HG02588 (cell line): ENCODE results near the gene BICC1.

Experiments
- ATAC-seq: cut with Tn5 transposase; IDR thresholded peaks from one replicate; pipeline ENCODE4 v1.9.1; 2021; ENCODE audit warnings: mild to moderate bottlenecking, moderate library complexity; ENCODE audit not compliant: unreplicated experiment

BICC1 gene

DNA sequence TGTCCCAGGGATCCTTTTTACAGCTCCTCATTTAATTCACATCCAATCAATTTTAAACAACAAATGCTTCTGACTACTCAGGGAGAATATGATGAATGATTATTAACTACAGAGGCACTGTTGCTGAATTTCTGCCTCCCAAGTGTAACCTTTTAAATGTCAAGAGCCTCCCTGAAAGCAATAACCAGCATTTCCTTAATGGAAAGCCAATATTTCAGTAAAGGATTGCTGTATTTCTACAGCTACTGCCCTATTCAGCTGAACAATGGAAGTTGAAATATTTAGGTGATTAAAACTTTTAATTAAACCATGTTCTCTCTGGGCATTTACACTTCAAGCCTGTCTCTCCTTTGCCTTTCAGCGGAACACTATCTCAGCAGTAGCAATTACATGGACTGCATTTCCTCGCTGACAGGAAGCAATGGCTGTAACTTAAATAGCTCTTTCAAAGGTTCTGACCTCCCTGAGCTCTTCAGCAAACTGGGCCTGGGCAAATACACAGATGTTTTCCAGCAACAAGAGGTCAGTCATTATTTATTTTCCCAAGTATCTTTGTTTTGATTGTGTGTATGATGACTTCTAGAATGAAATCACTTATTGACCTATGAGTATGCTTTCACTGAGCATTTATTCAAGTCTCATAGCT is 304.7 kb downstream of the BICC1 start:
- no peak for ATAC-seq

DNA sequence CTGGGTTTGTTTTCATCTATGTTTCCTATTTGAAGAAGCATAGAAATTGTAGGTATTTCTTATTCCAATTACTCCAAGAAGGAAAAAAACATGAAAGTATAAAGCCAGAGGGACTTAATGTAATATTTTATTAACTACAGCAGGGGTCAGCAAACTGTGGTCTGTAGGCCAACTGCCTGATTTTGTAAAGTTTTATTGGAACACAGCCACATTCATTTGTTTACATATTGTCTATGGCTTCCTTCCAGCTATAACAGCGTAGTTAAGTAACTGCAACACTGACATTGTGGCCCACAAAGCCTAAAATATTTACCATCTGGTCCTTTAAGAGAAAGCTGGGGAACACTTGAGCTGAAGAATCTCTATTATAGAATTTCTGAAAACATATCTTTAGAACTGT is 306.2 kb downstream of the BICC1 start:
- no peak for ATAC-seq

DNA sequence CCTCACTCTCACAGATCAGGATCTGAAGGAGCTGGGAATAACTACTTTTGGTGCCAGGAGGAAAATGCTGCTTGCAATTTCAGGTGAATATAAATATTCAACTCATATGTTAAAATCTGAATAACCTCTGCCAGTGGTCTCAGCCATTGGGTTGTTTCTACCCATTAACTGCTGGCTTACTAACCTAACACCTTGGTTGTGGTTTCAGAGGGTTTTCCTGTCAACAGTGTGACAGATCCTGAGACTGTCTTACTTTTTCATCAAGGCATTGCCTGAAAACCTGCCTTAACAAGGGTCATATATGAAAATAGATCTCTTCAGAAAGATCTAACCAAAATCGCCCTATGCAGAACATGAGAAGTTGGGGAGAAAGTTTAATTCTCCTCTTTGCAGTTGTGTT is 307.7 kb downstream of the BICC1 start:
- no peak for ATAC-seq

DNA sequence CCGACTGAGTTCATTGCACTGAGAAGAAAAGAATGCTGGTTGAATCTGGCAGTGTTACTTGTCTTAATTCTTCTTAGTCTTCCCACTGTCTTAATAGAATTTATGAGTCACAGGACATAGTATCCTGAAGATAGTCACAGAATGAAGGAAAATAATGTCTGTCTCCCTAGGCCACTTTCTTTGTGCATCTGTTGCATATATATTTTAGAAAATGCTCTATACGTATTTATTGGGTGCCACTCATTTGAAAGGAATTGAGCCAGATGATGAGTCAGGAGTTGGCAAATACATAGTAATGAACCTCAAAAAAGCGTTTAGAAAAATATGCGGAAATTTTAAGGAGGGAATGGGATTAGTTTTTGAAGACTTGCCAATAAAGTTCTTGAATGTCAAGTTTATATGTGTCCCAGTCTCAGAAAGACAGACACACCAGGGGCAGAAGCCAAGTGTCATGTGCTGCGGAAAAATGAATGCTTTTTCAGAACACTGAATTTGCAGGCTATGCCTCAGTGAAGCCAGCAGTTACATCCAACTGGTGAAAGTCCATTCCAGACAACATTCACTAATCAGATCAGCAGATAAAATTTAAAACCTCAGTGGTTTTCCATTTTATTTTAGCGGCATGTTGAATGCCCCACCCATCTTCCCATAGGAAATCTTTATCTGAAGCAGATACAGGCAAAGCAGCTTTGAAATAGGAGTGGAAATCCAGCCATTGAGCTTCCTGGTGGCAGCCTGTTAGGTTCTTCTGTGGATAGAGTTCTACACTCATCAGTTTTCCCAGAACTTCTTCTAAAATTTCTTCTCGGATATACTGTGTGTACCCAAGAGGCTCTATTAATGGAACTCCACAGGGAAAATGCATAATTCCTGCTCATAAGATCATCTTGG is 308.4 kb downstream of the BICC1 start:
- ATAC-seq = no peak

DNA sequence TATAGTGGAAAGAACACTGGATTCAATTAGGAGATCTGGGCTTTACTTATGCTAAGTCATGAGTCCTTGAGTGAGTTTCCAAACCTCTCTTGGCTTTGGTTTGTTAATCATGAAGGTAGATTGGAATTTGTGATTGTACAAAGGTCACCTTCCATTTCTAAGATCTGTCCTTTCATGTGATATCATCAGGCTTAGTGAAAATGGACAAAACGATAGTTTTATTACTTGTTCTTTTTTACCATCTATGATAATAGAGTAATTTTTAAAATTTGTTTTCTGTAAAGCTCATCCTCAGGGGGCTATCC is 309.0 kb downstream of the BICC1 start:
- ATAC-seq = no peak

DNA sequence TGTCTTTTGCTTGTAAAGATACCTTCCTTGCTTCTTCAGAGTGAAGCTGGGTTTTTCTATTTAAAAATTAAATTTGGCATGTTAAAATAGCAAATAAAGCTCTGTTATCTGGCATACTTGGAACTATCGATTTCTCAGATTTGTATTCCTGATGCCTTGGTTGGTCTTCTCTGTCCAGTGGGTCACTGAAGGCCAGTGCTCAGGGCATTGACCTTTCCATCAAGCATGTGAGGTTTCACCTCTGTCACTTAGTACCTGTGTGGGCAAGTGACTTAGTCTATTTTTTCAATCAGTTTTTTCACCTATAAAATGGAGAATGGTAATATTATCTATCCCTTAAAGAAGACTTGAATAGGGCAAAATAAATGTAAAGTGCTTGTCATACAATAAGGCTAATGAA is 311.3 kb downstream of the BICC1 start:
- no peak for ATAC-seq

DNA sequence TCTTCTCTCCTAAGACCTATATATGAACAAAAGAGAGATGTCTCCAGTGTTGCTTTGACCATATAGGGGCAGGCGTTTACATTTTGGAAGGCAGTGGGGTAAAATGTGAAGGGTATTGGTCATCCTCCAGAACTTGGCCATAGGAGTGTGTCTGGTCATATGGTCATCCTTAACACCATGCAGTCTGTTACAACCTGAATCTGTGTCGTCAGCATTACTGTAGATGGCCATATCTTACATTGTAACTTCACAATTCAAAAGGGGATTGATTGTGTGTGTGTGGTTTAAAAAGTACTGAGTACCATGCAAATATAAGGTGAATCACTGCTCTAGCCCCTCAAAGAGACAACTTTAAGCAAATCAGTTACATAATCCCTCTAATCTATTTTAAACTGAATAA is 311.7 kb downstream of the BICC1 start:
- no peak for ATAC-seq

DNA sequence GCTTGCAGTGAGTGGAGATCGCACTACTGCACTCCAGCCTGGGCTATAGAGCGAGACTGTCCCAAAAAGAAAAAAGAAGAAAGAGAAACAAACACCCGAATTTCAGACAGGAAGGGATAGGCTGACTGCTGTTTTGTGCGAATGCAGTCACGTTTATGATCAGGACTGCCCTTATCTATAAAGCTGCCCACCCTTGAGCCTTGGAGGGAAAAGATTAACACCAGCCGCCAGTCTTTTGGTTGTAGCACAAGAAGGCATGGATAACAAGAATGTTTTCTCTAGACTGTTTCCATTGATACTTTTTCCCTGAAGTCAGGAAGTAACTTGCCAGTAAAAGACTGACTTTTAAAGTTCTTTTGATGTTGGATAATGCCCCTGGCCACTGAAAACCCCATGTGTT is 314.0 kb downstream of the BICC1 start:
- no peak for ATAC-seq

DNA sequence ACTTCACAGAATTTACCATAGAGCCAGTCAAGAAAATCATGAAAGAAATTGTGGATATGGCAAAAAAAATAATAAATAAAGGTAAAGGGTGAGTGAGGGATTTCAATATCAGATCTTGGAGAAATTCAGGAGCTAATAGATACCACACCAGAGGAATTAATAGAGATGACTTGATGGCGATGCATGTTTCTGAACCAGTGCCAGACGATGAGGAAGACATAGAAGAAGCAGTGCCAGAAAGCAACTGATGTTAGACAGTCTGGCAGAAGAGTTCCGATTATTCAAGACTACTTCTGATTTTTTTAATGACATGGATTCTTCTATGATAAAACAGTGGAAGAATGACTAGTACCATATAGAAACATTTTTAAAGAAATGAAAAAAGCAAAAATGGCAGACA is 314.7 kb downstream of the BICC1 start:
- no peak for ATAC-seq

DNA sequence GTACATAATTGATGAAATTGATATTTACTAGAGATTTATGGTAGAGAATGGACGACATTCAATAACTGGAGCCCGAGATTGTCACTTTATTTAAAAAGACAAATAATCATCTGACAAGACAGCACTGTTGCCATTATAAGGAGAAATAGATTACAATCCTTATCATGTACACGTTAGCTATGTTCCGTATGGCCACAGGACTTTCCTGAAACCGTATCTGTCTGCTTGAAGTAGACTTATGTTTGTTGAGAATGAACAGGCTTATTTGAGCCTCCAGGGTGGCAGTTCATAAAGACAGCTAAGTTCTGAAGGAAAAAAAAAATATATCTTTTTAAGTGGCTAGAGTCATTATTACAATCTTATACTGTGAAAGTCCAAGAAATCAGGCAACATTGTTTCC is 317.2 kb downstream of the BICC1 start:
- no peak for ATAC-seq

DNA sequence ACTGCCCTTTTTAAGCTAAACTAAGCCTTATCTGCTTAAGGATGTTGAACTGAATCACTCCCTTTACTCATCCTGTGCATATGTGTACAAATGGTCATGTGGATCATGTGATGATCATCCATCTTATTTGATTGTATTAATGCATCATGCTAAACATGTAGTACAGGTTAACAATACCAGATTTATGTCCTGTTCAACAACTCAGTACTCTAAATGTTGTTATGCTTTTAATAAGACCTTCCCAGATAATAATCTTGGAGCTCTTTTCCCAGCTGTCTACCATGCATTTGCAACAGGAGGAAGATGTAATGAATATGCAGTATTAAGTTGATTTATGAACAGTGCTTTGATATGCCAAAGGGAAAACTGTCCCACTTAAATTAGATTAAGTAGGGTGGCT is 318.0 kb downstream of the BICC1 start:
- ATAC-seq = no peak

DNA sequence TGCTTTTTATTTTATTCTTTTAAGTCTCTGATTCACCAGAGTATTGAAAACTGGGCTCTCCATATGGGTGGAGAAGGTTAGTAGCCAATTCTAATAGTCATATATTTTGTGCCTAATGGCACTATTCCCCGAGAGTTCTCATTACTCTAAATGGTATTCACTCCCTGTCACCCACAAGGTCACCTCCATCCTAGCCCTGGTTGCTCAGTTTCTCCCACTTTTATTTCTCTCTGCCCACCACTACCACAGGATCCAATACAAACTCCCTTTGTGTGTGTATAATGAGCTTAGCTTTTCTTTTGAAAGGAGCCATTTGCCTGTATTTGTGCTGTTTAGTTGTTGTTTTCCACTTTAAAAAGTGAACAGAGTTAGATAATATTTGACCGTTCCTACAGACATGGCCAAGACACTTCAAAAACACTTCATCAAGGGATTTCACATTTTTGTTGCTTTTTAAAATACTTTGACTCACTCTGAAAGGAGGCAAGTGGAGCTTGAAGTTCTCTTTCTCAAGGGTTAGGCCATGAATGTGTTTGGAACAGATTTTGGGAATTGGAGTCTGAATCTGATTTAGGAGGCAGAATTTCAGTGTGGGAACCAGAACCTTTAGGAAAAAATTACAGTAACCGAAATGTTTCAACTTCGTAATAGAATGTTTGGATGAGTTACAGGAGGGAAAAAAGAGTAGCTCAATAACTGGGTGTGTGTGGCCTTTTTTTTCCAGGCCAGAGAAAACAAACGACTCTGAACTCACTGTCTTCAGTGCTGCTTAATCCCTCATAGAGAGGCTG is 321.3 kb downstream of the BICC1 start:
- ATAC-seq = no peak

DNA sequence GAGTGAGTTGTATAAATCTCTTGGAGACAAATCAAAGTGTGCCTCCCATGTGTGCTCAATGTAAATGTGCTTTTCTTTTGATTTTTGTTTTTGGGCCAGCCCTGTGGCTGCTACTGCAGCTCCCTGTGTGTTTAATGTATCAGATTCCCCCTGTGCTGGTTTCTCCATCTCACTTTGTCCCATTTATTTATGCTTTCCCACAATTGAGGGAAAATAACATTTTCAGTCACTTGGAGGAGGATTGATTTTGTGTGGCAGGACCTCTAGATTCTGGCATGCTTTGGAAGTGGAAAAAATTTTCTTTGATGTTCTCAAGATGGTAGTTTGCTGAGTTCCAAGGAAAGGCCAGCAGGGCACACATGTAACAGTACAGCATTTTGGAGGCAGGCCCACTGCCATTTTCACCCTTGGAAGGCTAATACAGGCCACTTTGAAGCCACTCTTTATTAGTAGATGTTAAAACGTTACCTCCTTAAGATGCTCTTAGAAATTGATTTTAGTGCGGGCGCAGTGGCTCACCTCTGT is 323.6 kb downstream of the BICC1 start:
- ATAC-seq = no peak

DNA sequence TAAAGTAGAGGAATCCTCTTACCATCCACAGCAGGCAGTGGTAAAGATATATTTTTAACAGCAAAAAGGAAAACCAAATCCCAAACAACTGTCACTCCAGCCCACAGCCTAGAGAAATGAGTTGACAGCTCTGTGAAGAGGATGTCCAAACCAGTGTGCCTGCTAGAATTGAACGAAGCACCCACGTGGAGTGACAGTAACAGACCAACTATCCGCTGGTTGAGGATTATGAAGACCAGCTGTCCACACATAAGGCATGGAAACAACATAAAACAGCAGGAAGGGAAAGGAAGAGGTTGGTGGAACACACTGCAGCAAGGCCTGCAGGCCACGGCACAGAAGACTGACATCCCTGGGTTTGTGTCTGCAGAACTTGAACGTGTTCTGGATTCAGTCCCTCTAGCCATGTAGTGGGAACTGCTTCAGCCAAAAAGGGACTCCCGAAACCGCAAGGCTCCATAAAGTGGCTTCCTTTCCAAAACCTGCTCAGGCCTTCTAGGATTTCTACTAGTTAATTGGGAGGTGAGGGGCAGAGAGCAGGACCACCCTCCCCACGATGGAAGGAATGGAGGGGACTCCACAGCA is 324.4 kb downstream of the BICC1 start:
- no peak for ATAC-seq

DNA sequence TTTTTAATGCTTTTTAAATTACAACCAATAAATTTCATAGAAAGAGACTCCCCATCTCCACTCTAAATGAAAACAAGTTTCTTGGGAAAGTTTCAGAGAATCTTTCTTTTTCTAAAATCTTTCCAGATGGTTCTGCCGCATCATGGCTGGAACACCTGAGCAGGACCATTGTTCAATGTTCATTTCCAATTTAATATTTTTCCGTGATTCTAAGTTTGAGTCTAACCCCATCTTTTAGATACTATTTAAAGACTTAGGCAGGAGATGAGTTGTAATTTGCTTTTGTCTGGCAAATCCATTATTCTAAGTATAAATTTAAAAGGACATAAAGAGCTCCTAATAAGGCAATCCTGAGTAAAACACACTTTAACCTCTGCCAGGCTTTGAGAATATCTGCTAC is 325.2 kb downstream of the BICC1 start:
- ATAC-seq = no peak

DNA sequence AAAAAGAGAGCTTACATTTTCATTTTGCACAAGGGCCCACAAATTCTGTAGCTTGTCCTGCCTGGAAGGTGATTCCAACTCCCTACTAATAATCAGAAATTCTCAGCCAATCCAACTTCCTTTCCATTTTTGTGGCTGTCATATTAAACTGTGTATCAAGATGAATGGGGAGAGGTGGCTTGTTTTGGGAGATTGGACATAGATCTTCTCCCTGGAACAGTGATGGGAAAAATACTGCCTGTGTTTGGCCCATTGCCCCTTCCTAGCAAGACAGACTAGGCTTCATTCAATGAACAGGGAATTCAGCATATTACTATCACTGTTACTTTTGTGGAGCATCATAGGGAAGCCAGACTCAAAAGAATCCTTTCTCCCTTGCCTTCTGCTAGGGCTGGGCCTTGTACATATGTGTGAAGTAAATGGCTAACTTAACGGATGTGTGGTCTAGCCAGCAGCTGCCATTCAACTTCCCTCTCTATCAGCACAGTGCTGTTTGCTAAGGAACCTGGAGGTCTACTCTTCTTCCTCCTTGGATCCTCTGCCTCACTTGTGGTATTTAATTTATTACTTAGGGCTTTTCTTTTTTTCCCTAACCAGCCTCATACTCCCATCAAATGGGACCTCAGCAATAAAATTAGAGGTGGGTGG is 326.0 kb downstream of the BICC1 start:
- ATAC-seq = no peak

DNA sequence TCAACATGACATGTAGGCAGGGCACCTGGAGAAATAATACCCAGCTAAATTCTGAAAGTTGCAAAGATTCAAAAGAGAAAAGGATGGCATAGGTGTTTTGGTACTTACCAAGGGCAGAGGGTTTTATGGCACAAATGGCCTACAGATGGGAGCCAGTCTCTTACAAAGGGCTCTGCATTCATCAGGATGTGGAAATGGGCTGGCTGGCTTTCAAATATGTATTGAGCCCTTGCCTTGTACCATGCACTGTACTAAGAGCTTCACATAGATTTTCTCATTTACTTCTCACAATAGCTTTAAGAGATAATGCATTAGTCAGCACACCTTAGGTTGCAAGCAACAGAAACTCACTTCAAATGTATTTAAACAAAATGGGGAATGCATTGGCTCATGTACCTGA is 327.1 kb downstream of the BICC1 start:
- no peak for ATAC-seq

DNA sequence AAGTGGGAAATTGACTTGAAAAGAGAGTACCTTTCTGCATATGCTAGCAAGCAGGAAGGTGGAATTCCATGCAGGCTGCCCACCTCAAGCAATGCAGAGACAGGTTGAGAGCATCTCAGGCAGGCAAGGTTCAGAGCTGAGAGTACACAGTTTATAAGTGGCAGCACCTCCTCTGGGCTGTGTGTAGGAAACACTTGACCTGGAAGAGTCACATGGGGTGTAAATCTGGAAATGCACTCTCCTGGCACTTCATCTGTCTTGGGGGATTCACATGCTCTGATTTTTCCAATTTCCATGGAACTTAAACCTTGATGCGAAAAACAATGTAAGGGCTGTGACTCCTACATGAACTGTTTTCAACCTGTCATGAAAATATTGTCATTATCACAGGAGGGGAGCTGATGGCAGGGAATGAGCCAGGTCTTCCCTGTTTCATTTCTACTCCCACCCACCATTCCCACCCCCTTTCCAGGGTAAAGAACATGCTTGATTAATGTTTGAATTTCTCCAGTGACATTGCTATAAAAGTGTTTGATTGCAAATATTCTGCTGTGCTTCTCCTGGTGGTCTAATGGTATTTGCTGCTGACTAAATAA is 328.3 kb downstream of the BICC1 start:
- no peak for ATAC-seq

DNA sequence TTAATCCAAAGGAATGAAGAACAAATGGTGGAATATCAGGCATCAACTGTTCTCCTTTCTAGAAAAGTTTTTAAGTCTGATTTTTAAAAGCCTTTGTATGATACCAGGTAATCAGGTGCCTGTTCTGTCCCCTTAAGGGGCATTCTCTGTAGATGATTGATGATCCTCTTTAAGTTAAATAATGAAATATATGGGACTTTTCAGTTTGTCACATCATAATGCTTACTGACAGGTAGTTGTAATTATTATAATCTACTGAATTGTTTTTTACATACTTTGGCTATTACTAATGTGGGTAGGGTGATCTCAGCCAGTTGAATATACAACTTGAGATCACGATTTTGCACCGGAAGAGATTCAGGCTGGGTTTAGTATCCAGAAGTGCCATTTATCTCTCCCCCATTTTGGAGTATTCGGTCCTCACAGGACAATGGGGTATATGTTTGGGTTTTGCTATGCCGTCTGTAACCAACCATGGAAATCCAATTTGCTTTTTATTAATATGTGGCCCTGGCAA is 330.2 kb downstream of the BICC1 start:
- no peak for ATAC-seq

DNA sequence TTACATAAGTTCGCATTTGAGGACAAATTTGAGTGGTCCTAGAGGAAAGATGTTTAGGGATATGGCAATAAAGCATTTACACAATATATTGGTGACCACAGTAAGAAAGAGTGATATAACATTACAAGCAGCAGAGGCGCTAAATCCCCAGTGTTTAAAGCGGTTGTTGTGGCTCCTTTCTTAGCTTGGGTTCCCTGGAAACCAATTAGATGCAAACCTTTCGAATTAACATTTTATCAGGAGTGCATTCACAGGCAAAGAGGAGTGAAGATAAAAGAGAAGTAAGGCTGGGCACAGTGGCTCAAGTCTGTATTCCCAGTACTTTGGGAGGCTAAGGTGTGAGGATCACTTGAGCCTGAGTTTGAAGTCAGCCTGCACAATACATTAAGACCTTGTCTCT is 331.1 kb downstream of the BICC1 start:
- no peak for ATAC-seq
